Stimulated activated CD8-positive, alpha-beta memory T cell treated with anti-CD3 and anti-CD28 coated beads, Interleukin-4, amount 100 ng/mL, for 48 hours (primary cell): ENCODE measurements around the gene SUPV3L1.
A peak's percentile ranks its signal among the peaks of the same experiment; 100 is the strongest.
"Not testable (repeated sequence)": the region's sequence is repeated elsewhere in the genome, so short reads cannot be mapped to it uniquely, and the experiment has no call there.

ENCODE experiments used
- DNase-seq: peaks from one replicate; pipeline ENCODE4 v3.0.0-alpha.2; 2020

SUPV3L1 gene

GRCh38 chr10:69232736-69233480 is 52.9 kb downstream of the SUPV3L1 start:
- DNase-seq = no peak

GRCh38 chr10:69234447-69234846 is 54.4 kb downstream of the SUPV3L1 start:
- no peak for DNase-seq

- DNase-seq = peak; percentile 95
Measured at GRCh38 chr10:69237528-69238159, 57.6 kb downstream of the SUPV3L1 start.

GRCh38 chr10:69239136-69239535 is 59.1 kb downstream of the SUPV3L1 start:
- DNase-seq = no peak

- DNase-seq = no peak
Measured at GRCh38 chr10:69239816-69240434, 59.9 kb downstream of the SUPV3L1 start.

- DNase-seq = no peak
Measured at GRCh38 chr10:69240455-69240854, 60.4 kb downstream of the SUPV3L1 start.

- no peak for DNase-seq
Measured at GRCh38 chr10:69241575-69241974, 61.5 kb downstream of the SUPV3L1 start.

GRCh38 chr10:69242040-69242851 is 62.2 kb downstream of the SUPV3L1 start:
- DNase-seq = no peak

GRCh38 chr10:69242852-69243212 is 62.8 kb downstream of the SUPV3L1 start:
- DNase-seq = no peak

- DNase-seq = no peak
Measured at GRCh38 chr10:69243817-69244216, 63.8 kb downstream of the SUPV3L1 start.

GRCh38 chr10:69246036-69246435 is 66.0 kb downstream of the SUPV3L1 start:
- DNase-seq = no peak

GRCh38 chr10:69246581-69247312 is 66.7 kb downstream of the SUPV3L1 start:
- DNase-seq = no peak

GRCh38 chr10:69247313-69247710 is 67.3 kb downstream of the SUPV3L1 start:
- no peak for DNase-seq

- DNase-seq = no peak
Measured at GRCh38 chr10:69248117-69248730, 68.2 kb downstream of the SUPV3L1 start.

- DNase-seq = no peak
Measured at GRCh38 chr10:69250041-69250440, 70.0 kb downstream of the SUPV3L1 start.

GRCh38 chr10:69251417-69251816 is 71.4 kb downstream of the SUPV3L1 start:
- not testable (repeated sequence) for DNase-seq

- no peak for DNase-seq
Measured at GRCh38 chr10:69253171-69253570, 73.1 kb downstream of the SUPV3L1 start.

GRCh38 chr10:69254877-69255276 is 74.8 kb downstream of the SUPV3L1 start:
- DNase-seq = no peak
